Hepatocyte (in vitro differentiated cells): ENCODE data around the gene KIF6.

Experiments
- EZH2 ChIP-seq: fragments of 200-600 bp; sonication (generic); IDR thresholded peaks from 2 replicates; pipeline ENCODE4 v1.6.1; 2016; ENCODE audit warnings: antibody characterized with exemption, mild to moderate bottlenecking, borderline replicate concordance
- TF ChIP-seq, protein P1 (sequence below): fragments of 200-600 bp; sonication (generic); IDR thresholded peaks from 2 replicates; pipeline ENCODE4 v1.5.1; 2016; ENCODE audit warnings: antibody characterized with exemption, mild to moderate bottlenecking; ENCODE audit not compliant: poor library complexity

DNA sequence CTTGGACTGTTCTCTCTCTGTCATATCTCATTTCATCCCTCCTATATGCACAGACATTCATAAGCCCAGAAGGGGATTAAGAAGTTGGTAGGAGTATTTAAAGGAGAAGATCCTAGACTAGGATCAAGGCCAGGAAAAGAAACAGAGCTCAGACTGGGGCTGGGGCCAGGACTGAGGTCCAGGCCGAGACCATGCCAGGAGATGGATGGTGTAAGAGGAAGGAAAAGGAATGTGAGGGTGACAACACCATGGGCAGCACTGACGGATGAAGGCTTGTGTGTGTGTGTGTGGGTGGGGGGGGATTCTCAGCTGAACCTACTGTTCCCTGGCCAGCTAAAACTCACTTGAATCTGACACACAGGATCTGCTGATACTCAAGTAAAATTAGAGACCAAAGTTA lies 182.1 kb downstream of the KIF6 start:
- no peak for TF ChIP-seq EZH2
- TF ChIP-seq, protein P1, sequence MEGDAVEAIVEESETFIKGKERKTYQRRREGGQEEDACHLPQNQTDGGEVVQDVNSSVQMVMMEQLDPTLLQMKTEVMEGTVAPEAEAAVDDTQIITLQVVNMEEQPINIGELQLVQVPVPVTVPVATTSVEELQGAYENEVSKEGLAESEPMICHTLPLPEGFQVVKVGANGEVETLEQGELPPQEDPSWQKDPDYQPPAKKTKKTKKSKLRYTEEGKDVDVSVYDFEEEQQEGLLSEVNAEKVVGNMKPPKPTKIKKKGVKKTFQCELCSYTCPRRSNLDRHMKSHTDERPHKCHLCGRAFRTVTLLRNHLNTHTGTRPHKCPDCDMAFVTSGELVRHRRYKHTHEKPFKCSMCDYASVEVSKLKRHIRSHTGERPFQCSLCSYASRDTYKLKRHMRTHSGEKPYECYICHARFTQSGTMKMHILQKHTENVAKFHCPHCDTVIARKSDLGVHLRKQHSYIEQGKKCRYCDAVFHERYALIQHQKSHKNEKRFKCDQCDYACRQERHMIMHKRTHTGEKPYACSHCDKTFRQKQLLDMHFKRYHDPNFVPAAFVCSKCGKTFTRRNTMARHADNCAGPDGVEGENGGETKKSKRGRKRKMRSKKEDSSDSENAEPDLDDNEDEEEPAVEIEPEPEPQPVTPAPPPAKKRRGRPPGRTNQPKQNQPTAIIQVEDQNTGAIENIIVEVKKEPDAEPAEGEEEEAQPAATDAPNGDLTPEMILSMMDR: no peak
